ENCODE data around the gene RADX. TPM values are rescaled to one million over a fixed set of nuclear protein-coding genes. Genes with fewer than 3 reads are reported as not detected.
A peak's percentile ranks its signal among the peaks of the same experiment; 100 is the strongest.

RADX gene
- total RNA-seq, 4 donors from 2014 or later, result 0.91 to 2.9 (median 2.2) TPM

DNA sequence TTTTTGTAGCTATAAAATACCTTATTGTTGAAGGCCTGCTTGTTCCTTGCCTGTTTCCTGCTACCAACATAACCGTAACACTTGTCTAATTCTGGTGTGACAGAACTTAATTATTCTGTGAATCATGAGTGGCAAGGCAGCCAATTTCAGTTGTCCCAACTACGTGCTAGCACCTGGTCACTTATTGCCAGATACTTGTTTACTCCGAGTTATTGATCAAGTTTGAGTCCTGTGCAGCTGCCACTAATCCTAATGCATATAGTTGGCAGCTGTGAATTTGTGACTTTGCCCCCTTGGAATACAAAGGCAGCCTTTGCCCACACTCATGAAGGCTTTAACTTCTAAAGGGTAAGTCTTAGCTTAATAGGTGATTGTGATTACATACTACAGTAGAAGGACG is 106.9 kb downstream of the RADX start:
- no peak for TF ChIP-seq POLR2A (IDR thresholded peaks at IDR 0.05)
- TF ChIP-seq, protein P1, sequence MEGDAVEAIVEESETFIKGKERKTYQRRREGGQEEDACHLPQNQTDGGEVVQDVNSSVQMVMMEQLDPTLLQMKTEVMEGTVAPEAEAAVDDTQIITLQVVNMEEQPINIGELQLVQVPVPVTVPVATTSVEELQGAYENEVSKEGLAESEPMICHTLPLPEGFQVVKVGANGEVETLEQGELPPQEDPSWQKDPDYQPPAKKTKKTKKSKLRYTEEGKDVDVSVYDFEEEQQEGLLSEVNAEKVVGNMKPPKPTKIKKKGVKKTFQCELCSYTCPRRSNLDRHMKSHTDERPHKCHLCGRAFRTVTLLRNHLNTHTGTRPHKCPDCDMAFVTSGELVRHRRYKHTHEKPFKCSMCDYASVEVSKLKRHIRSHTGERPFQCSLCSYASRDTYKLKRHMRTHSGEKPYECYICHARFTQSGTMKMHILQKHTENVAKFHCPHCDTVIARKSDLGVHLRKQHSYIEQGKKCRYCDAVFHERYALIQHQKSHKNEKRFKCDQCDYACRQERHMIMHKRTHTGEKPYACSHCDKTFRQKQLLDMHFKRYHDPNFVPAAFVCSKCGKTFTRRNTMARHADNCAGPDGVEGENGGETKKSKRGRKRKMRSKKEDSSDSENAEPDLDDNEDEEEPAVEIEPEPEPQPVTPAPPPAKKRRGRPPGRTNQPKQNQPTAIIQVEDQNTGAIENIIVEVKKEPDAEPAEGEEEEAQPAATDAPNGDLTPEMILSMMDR (IDR thresholded peaks at IDR 0.05), result no peak
- 59 to 61% methylated on average over 4 of the region's 4 CpGs for WGBS, 2 donors
- H3K36me3 ChIP-seq, result no peaks in the 10 kb centered on the region

DNA sequence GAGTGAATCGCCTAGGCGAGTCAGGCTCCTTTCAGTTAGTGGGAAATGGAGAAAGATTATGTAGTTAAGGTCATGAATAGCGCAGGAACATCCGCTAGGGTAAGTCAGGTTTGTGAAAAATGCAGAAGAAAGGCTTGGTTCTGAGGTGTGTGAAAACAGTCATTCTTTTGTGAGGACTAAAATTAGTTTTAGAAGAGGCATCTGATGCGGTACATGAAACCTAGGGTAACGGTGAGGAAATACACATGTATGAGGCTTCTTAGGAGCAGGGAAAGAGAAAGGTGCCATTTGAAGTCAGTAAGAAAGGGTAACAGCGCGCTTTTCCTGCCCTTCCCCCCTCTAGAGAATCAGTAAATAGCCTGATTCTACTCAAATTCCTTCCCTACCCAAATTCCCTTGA is 114.2 kb downstream of the RADX start:
- H3K4me3 ChIP-seq, result peak overlapping the region; percentile 54 to 70 (median 62)
- no peaks in the 10 kb centered on the region for H3K36me3 ChIP-seq
- DNase-seq, result no peak
- WGBS, 2 donors, result 4 to 29% methylated on average over 8 of the region's 8 CpGs
- no peak for TF ChIP-seq POLR2A (IDR thresholded peaks at IDR 0.05)
- TF ChIP-seq, protein P1 (IDR thresholded peaks at IDR 0.05), result peak in 1 of 6 experiments; percentile 6
- no peaks in the 10 kb centered on the region for H3K4me1 ChIP-seq
- peaks cover 0 to 9% (median 2%) of the 10 kb centered on the region in 4 donors for H3K27me3 ChIP-seq
- H3K27ac ChIP-seq, result peak overlapping the region in 3 of 4 donors; percentile 31 to 78 (median 75)
- intact Hi-C loops (cut with DNase I), result no loop called here
- no peaks in the 10 kb centered on the region for H3K9me3 ChIP-seq

More for the DNA sequence above, 106.9 kb downstream of the RADX start:
- no peak overlapping the region for H3K27ac ChIP-seq
- H3K27me3 ChIP-seq, result no peaks in the 10 kb centered on the region
- intact Hi-C loops (cut with DNase I), result no loop called here
- H3K4me1 ChIP-seq, result no peaks in the 10 kb centered on the region
- no peaks in the 10 kb centered on the region for H3K9me3 ChIP-seq
- no peak overlapping the region for H3K4me3 ChIP-seq
- no peak for DNase-seq

DNA sequence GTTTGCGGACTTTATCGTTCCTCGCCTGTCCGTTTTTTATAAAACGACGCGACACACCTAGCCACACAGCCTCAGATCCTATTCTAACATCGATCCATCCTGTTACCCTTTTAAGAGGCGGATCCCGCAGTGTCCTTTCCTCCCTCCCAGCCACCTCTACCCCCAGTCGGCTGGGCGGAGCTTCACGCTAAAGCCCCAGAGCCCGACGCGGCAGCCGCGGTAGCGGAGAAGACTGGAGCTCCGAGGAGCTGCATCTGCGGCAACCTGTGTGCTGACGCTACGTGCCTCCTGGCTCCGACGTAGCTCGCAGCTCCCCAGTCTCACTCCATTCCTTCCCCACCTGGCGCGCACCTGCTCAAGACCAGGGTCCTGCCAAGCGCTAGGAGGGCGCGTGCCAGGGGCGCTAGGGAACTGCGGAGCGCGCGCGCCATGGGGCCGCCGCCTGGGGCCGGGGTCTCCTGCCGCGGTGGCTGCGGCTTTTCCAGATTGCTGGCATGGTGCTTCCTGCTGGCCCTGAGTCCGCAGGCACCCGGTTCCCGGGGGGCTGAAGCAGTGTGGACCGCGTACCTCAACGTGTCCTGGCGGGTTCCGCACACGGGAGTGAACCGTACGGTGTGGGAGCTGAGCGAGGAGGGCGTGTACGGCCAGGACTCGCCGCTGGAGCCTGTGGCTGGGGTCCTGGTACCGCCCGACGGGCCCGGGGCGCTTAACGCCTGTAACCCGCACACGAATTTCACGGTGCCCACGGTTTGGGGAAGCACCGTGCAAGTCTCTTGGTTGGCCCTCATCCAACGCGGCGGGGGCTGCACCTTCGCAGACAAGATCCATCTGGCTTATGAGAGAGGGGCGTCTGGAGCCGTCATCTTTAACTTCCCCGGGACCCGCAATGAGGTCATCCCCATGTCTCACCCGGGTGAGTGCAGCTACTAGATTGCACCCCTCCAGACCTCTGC is 115.0 kb downstream of the RADX start, which contains the start of gene RNF128:
Gene RNF128 (plus strand): TSS at position 217 of the 953 bp plus-strand sequence. CDS start 213 bp downstream, at position 430.
- TF ChIP-seq POLR2A (IDR thresholded peaks at IDR 0.05), result peak in 1 of 4 donors; percentile 56
- TF ChIP-seq, protein P1 (IDR thresholded peaks at IDR 0.05), result no peak
- intact Hi-C loops (cut with DNase I), result no loop called here
- Histone ChIP-seq H3K27me3 (peaks cover 0 to 9% (median 2%) of the 10 kb centered on the region in 4 donors), H3K27ac (peak within 1 kb of the TSS; percentile 31 to 78 (median 76)), H3K4me3 (peak within 1 kb of the TSS; percentile 54 to 70 (median 62)), H3K36me3 (no peaks in the 10 kb centered on the region), H3K4me1 (peaks cover 0 to 4% (median 0%) of the 10 kb centered on the region in 3 donors), H3K9me3 (no peaks in the 10 kb centered on the region)
- no peak for DNase-seq
- 0 to 49% methylated on average over 11 to 33 of the region's 79 CpGs for WGBS, 2 donors

DNA sequence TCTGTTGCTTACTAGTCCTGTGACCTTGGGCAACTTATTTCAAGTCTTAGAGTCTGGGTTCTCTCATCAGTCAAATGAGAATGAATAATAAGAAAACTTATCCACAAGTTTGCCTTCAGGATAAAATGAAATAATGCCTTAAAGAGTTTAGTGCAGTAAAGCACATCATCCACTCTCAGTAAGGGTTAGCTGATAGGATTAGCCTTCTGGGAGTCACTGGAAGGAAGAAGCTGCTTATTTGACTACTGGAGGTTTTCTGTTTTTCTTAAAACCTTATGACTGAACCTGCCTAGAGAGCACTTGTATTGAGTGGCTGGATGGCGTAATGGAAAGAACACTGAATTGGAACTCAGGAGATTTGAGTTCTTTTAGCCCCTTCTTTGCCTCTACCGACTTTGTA is 116.6 kb downstream of the RADX start:
- DNase-seq, result no peak
- Histone ChIP-seq H3K27ac (peak overlapping the region in 2 of 4 donors; percentile 9 to 78), H3K27me3 (peaks cover 0 to 9% (median 2%) of the 10 kb centered on the region in 4 donors), H3K4me1 (peaks cover 0 to 8% (median 0%) of the 10 kb centered on the region in 3 donors), H3K36me3 (no peaks in the 10 kb centered on the region), H3K4me3 (peak overlapping the region in 3 of 4 donors; percentile 37 to 62 (median 54)), H3K9me3 (no peaks in the 10 kb centered on the region)
- intact Hi-C loops (cut with DNase I), result no loop called here
- 40 to 72% methylated on average over 2 of the region's 2 CpGs for WGBS, 2 donors
- TF ChIP-seq, protein P1 (IDR thresholded peaks at IDR 0.05), result no peak
- TF ChIP-seq POLR2A (IDR thresholded peaks at IDR 0.05), result no peak

Small RNA genes within 50 kb of the gene (small RNA-seq; reads per million reads assigned to genes)
- gene AL590808.1 (0 reads per million in 4 donors), gene MIR548AN (0 to 0.09 (median 0) reads per million in 4 donors)

Other genes with a start within 250 kb of the RADX start
- gene RNF128, start 114.7 kb downstream of the RADX start, total RNA-seq, result 10 to 100 TPM in 1 of 4 donors, 1 to 10 TPM in 3; 5.9 to 13.3 (median 8.5) TPM
- gene TBC1D8B, start 190.7 kb downstream of the RADX start, total RNA-seq, result 1 to 10 TPM; 2.3 to 3.9 (median 3.4) TPM

Data from esophagus squamous epithelium (tissue), 5 donors.